Panc1 (cell line): ENCODE data around the gene MAML3. TPM values are rescaled to one million over a fixed set of nuclear protein-coding genes. Genes with fewer than 3 reads are reported as not detected.

Experiments
- ATAC-seq: fragments of 200-7000 bp; cut with Tn5 transposase; 2 replicates; pipeline ENCODE4 v1.9.1; 2020; ENCODE audit warnings: mild to moderate bottlenecking, moderate library complexity
- BruUV-seq: library from RNA; stranded (reverse); fragments of 400-500 nt; replicated peaks from 2 replicates; lab custom pipeline; 2021; lab: Mats Ljungman, UMichigan
- CTCF ChIA-PET: fragments of 300-600 bp; sonication (Branson Sonifier 250); formaldehyde crosslinking; loops from one replicate; lab custom pipeline; 2022; ENCODE audit warnings: antibody characterized with exemption; lab: Charles Lee
- POLR2A ChIA-PET: fragments of 300-600 bp; sonication (Branson Sonifier 250); formaldehyde crosslinking; loops from one replicate; lab custom pipeline; 2022; ENCODE audit warnings: antibody characterized with exemption; lab: Charles Lee
- DNase-seq: peaks from one replicate; pipeline ENCODE4 v3.0.0-alpha.2; 2010; ENCODE audit warnings: low read depth, low spot score
- H3K27ac ChIP-seq: 2 replicates; pipeline ENCODE4 v1.5.1; 2011; ENCODE audit warnings: mild to moderate bottlenecking, low read length, inconsistent platforms
- H3K27me3 ChIP-seq: fragments of 200-500 bp; sonication (Bioruptor generic); 2 replicates; pipeline ENCODE4 v1.6.0; 2014; ENCODE audit warnings: low read length, inconsistent platforms; ENCODE audit not compliant: control insufficient read depth, insufficient read depth
- H3K36me3 ChIP-seq: fragments of 200-500 bp; sonication (Bioruptor generic); 2 replicates; pipeline ENCODE4 v1.5.1; 2014; ENCODE audit warnings: inconsistent platforms, mild to moderate bottlenecking, low read length, moderate library complexity; ENCODE audit not compliant: control insufficient read depth, insufficient read depth
- H3K4me1 ChIP-seq: 2 replicates; pipeline ENCODE4 v1.5.1; 2011; ENCODE audit warnings: inconsistent platforms, mild to moderate bottlenecking, low read length, moderate library complexity; ENCODE audit not compliant: control insufficient read depth, insufficient read depth
- H3K4me3 ChIP-seq, 2 experiments: 2 replicates each; pipeline ENCODE4 v1.5.1; 2011 to 2012; ENCODE audit warnings: low read depth in 2 of 2, low read length in 2 of 2, mild to moderate bottlenecking in 2 of 2, inconsistent platforms in 1 of 2, moderate library complexity in 1 of 2
- H3K9me3 ChIP-seq: fragments of 200-500 bp; sonication (Bioruptor generic); 2 replicates; pipeline ENCODE4 v1.5.1; 2014; ENCODE audit warnings: low read depth, mild to moderate bottlenecking, inconsistent platforms, low read length, moderate library complexity; ENCODE audit not compliant: control insufficient read depth, insufficient read depth
- CTCF ChIP-seq: fragments of 450-650 bp; IDR thresholded peaks from 2 replicates; pipeline ENCODE4 v1.5.1; 2017; ENCODE audit warnings: mild to moderate bottlenecking
- POLR2AphosphoS5 ChIP-seq: IDR thresholded peaks from 2 replicates; pipeline ENCODE4 v1.6.1; 2012; ENCODE audit warnings: mild to moderate bottlenecking, low read depth, low read length, moderate library complexity
- REST ChIP-seq, 2 experiments: IDR thresholded peaks; 2 replicates each; pipeline ENCODE4 v1.6.1; 2011 to 2012; ENCODE audit warnings: low read depth in 2 of 2, control low read depth in 1 of 2, low read length in 1 of 2, mild to moderate bottlenecking in 1 of 2, moderate library complexity in 1 of 2; ENCODE audit not compliant: insufficient read depth in 1 of 2
- SIN3A ChIP-seq: IDR thresholded peaks from 2 replicates; pipeline ENCODE4 v1.6.1; 2012; ENCODE audit warnings: low read depth, mild to moderate bottlenecking, low read length, moderate library complexity, borderline replicate concordance; ENCODE audit not compliant: insufficient read depth
- TCF7L2 ChIP-seq: IDR thresholded peaks from 2 replicates; pipeline ENCODE4 v1.6.1; 2011; ENCODE audit warnings: mild to moderate bottlenecking, low read depth, low read length, inconsistent platforms
- in situ Hi-C: cut with HindIII; loops from 2 replicates; pipeline ENCODE4 v1.10.0; 2016; ENCODE audit warnings: low sequenced_read_pairs, low pct_unique_long_range_greater_than_20kb
- intact Hi-C: fragments of 100-400 bp; cut with micrococcal nuclease; formaldehyde crosslinking; loops from one replicate; pipeline ENCODE4 v1.10.0; 2022; ENCODE audit not compliant: unreplicated experiment
- total RNA-seq: library from RNA; stranded (reverse); gene quantifications from one replicate; pipeline ENCODE4 v1.2.1, GENCODE V29; 2021; ENCODE audit not compliant: unreplicated experiment

The MAML3 gene
- total RNA-seq, 1 experiment from 2014 or later, result 7.7 TPM

- no peaks in the 10 kb centered on the region for H3K27me3 ChIP-seq
- no peak overlapping the region for H3K4me3 ChIP-seq
- no TSS peak for BruUV-seq
- intact Hi-C loops (no loop called here), in situ Hi-C loops (no loop called here)
- TF ChIP-seq CTCF, result no peak
- no peak for TF ChIP-seq TCF7L2
- TF ChIP-seq POLR2AphosphoS5, result no peak
- no peak for TF ChIP-seq REST (IDR thresholded peaks at IDR 0.05; ENCODE audit: insufficient read depth in 1 of 2, low read depth in 2 of 2, low read length in 1 of 2)
- TF ChIP-seq SIN3A, result no peak
- no peaks in the 10 kb centered on the region for H3K9me3 ChIP-seq
- ChIA-PET CTCF (no interaction called here), POLR2A (no interaction called here)
- no peak for ATAC-seq
- DNase-seq, result no peak
- H3K4me1 ChIP-seq, result no peaks in the 10 kb centered on the region
- H3K36me3 ChIP-seq, result no peaks in the 10 kb centered on the region
- H3K27ac ChIP-seq, result no peak overlapping the region
Measured at GRCh38 chr4:139719381-139720101, 434.4 kb downstream of the MAML3 start.

GRCh38 chr4:139718833-139719232 lies 435.2 kb downstream of the MAML3 start:
- BruUV-seq, result no TSS peak
- H3K27me3 ChIP-seq, result no peaks in the 10 kb centered on the region

More at GRCh38 chr4:139718833-139719232, 435.2 kb downstream of the MAML3 start:
- H3K9me3 ChIP-seq, result no peaks in the 10 kb centered on the region
- ChIA-PET CTCF (no interaction called here), POLR2A (no interaction called here)
- intact Hi-C loops, result no loop called here
- no peak overlapping the region for H3K4me3 ChIP-seq
- H3K27ac ChIP-seq, result no peak overlapping the region
- TF ChIP-seq POLR2AphosphoS5 (no peak), CTCF (no peak), TCF7L2 (no peak), SIN3A (no peak), REST (IDR thresholded peaks at IDR 0.05; ENCODE audit: insufficient read depth in 1 of 2, low read depth in 2 of 2, low read length in 1 of 2) (no peak)
- H3K36me3 ChIP-seq, result no peaks in the 10 kb centered on the region
- ATAC-seq (no peak), DNase-seq (no peak)
- in situ Hi-C loops, result no loop called here
- no peaks in the 10 kb centered on the region for H3K4me1 ChIP-seq
